ENCODE data around the gene TMUB1.

Gene TMUB1

DNA sequence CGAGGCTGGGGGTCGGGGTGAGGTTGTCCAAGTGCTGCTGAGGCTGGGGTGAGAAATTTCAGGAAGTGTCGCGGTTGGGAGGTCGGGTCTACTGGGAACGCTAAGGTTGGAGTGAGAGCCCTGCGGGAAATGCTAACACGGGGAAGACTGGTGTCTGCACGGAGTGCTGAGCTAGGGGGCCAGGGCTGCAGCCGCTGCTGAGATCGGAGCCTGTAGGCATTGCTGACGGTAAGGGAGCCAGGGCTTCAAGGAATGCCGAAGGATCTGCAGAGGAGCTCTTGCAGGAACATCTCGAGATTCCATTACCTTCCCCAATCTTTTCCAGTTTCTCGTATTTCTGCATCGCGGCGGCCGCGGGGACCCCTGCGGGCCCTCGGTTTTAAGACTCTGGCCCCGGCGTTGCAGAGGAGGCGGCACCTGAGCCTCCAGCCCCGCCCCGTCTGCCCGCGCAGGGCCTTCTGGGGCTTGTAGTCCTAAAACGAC, 25.7 kb downstream of the TMUB1 start, which contains the start of gene CDK5:
TSS of gene CDK5 (minus strand) at position 392 of the 483 bp plus-strand sequence. CDS start at position 343, 49 bp downstream.
- Histone ChIP-seq H3K4me3 (peak within 1 kb of the TSS; percentile 84), H3K27ac (peak within 1 kb of the TSS; percentile 97 to 99)
- TF ChIP-seq CTCF (IDR thresholded peaks at IDR 0.05) = no peak
- DNase-seq (ENCODE audit: low spot score) = peak; percentile 83

GRCh38 chr7:151056666-151057505, 26.4 kb downstream of the TMUB1 start:
- no peak overlapping the region for H3K27ac ChIP-seq
- no peak for TF ChIP-seq CTCF (IDR thresholded peaks at IDR 0.05)
- no peak for DNase-seq (ENCODE audit: low spot score)

DNA sequence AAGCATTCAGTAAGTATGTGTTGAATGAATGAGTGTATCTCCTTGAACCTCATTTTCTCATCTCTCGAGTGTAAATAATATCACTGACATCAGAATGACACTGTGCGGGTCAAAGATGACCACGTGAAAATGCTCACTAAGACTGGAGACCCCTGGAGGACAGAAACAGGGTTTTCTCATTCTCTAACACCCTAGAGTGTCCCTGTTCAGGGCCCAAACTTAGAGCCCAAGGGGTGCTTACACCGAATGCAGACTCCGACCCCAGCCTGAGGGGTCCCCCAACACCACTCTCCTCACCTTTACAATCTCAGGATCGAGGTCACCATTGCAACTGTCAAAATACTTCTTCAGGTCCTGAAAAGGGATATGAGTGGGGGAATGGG, 27.0 kb downstream of the TMUB1 start:
- TF ChIP-seq CTCF (IDR thresholded peaks at IDR 0.05) = no peak
- Histone ChIP-seq H3K27ac (no peak overlapping the region), H3K4me3 (no peak overlapping the region)
- no peak for DNase-seq (ENCODE audit: low spot score)

More at GRCh38 chr7:151056666-151057505, 26.4 kb downstream of the TMUB1 start:
- H3K4me3 ChIP-seq = peak overlapping the region; percentile 84

DNA sequence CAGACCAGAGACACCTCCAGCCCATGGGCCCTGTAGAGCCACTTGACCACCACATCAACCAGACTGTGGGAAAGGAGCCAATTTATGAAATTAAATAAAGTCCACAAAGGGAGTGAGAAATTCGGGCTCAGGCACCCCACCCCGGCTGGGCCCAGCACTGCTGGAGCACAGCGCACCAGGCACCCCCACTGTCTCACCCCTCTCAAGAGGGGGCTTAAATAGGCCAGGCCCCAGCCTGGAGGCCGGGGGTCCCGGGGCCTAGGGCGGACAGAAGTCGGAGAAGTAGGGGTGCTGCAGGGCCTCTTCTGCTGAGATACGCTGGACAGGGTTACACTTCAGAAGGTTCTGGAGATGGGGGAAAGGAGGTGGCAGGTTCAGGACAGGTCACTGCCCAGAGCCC, 29.5 kb downstream of the TMUB1 start:
- H3K27ac ChIP-seq = no peak overlapping the region

GRCh38 chr7:151053096-151053495, 30.2 kb downstream of the TMUB1 start:
- H3K27ac ChIP-seq = no peak overlapping the region
- no peak for TF ChIP-seq CTCF (IDR thresholded peaks at IDR 0.05)
- no peak for DNase-seq (ENCODE audit: low spot score)
- no peak overlapping the region for H3K4me3 ChIP-seq

More for the DNA sequence above, 29.5 kb downstream of the TMUB1 start:
- no peak for DNase-seq (ENCODE audit: low spot score)
- no peak overlapping the region for H3K4me3 ChIP-seq
- no peak for TF ChIP-seq CTCF (IDR thresholded peaks at IDR 0.05)

- TF ChIP-seq CTCF (IDR thresholded peaks at IDR 0.05) = no peak
- H3K27ac ChIP-seq = no peak overlapping the region
- no peak for DNase-seq (ENCODE audit: low spot score)
- peak overlapping the region; percentile 48 for H3K4me3 ChIP-seq
These were observed 32.2 kb downstream of the TMUB1 start for GRCh38 chr7:151051108-151051507.
